GM04503 (cell line): Measurements from ENCODE around the gene CTSG.
"Not testable (repeated sequence)": the region's sequence is repeated elsewhere in the genome, so short reads cannot be mapped to it uniquely, and the experiment has no call there.

ENCODE experiments used
- DNase-seq: peaks from one replicate; pipeline ENCODE4 v3.0.0-alpha.2; 2012; ENCODE audit warnings: low read depth

CTSG gene, protein sequence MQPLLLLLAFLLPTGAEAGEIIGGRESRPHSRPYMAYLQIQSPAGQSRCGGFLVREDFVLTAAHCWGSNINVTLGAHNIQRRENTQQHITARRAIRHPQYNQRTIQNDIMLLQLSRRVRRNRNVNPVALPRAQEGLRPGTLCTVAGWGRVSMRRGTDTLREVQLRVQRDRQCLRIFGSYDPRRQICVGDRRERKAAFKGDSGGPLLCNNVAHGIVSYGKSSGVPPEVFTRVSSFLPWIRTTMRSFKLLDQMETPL

DNA sequence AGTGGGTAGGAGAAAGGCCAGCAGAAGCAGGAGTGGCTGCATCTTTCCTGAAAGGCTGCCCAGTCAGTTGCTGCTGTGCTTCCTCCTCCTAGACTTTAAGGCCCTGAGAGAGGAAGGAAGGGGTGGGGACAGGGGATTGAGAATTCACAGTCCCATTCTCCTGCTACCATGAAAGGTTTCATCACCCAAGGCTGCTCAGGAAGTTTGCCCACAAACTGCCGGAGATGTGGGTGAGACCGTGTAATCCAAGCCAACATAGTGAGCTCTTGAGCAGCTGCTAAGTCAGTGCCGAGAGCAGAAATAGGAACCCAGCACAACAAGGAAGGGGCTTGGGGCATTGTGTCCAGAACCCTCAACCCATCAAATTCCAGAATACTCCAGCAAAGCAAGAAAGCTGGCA lies at the start of gene CTSG:
TSS of gene CTSG (minus strand) at position 69 of the 400 bp plus-strand sequence. CDS start at position 42, 27 bp downstream.
- no peak for DNase-seq

DNA sequence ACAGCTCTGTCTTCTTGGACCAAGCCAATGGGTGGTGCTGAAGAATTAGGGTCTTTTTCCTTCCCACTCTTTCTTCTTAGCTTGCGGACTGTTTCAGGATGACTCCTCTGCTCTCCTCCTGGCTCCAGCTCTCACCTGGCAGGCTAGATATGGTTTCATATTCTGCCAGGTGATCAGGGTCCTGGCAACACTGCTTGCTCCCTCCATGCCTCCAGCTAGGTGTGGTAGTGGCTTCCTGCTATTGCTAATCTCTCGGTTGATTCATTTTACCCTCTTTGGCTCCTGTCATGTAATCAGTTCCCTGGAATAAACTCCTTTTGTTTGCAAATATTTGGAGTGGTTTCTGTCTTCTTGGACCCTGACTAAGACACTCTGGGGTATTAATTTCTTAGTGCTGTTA lies 37.7 kb upstream of the CTSG start:
- DNase-seq = no peak

DNA sequence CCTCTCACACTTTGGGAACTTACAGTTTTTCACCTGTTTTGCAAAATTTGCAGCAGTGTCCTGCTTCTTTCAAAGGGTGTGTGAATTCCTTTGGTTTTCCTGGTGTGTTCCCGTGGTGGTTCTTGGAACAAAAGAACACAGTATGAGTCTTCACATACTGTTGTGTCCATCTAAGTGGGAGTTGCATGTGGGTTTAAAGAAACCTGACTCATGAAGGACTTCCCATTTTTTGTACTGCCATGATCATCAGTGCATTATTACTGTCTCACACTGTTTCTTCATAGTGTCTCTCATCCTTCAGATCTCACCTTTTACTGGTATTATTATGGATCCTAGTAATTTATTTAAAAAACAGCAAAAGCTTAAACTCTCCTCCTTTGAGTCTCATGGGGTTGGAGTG lies 37.2 kb upstream of the CTSG start:
- DNase-seq = no peak

DNA sequence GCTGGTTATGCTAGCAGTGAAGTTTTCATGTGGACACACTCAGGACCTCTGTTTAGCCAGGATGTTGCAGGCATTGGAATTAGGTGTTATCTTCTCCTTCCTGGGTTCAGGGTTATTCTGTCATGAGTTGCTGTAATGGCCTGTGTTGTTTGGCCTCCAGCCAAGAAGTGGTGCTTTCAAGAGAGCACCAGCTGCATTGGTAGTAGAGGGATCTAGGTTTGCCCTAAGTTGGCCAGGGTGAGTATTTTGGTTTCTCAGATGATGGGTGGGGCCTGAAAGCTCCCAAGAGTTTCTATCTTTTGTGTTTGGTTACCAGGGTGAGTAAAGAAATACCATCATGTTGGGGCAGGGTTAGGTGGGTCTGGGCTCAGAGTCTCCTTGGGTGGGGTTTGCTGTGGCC lies 36.1 kb upstream of the CTSG start:
- no peak for DNase-seq

DNA sequence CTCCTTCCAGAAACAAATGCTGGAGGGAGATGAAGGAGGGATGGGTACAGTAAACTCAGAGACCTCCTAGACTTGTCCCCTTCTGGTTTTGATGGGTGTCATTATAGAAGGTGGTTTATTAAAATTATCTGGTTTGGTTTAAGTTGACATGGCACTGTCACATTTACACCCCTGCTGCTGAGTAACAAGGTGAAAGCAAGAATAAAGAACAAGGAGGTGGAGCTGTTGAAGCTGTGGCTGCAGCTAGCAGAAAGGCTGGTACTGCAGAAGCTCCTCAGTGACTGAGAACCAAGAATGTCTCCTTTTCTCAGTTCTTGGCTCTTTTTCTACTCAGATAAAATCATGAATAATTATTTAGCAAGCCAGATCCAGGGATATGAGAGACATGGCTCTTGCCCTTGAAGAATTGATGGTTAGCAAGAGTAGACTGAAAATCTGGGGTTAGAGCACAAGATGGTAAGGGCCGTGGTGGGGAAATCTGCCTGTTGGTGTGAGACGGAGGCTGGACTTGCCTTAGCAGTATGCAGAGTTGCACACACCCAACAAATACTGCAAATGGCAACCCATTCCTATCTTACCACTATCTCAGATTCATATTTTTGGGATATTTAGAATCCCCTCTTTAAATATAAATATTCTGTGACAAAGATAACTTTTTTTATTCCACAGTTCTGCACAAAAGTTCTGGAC lies 33.8 kb upstream of the CTSG start, which contains the start of gene GZMH:
TSS of gene GZMH (minus strand) at position 31 of the 690 bp plus-strand sequence. CDS start 72 bp downstream, outside the sequence.
- DNase-seq = no peak

DNA sequence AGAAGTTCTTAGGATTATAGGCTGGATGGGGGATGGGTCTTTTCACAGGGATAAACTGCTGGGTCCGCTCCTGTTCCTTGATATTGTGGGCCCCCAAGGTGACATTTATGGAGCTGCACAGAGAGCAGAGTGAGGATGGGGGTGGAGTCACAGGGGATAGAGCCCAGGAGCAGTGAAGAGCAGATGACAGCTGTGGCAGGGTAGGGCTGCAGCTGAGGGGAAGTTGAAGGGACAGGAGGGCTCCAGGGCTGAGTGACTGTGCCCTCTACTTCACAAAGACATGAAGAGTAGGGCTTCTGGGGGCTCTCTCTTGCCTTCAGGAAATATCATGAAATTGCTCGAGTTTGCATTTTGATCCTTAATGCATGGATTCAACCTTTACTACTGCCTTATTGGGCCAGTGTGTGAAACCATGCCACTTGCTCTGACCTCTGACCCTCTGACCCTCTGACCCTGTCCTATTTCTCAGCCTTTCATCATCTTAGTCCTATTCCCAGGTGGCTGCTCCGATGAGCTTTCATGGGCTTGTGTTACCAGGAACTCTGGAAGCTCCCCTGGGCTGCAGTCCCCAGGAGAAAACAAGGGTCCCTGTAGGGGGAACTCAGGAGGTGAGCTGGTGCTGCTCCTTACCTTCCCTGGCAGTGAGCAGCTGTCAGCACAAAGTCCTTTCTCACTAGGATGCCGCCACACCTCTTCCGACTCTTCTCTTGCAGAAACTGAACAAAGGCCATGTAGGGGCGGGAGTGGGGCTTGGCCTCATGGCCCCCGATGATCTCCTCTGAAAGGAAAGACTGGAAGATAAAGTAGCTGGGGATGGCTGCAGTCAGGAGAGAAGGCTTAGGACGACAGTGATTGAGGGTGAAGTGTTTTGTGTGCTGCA lies 31.8 kb upstream of the CTSG start:
- no peak for DNase-seq

DNA sequence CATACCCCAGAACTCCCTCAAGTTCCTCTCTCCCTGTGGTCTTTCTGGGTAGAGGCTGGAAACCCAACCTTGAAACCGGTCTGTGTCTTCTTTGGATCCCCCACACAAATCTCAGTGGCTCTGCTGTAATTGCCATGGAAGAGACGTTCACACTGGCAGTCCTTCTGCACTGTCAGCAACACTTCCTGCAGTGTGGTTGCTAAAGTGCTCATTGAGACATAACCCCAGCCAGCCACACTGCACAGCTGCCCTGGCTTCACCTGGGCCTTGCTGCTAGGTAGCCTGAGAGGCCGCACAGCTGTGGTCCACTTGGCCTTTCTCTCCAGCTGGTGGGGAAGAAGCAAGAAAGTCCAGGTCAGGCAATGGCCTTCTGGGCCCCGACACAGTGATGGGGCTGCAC lies 31.0 kb upstream of the CTSG start:
- no peak for DNase-seq

DNA sequence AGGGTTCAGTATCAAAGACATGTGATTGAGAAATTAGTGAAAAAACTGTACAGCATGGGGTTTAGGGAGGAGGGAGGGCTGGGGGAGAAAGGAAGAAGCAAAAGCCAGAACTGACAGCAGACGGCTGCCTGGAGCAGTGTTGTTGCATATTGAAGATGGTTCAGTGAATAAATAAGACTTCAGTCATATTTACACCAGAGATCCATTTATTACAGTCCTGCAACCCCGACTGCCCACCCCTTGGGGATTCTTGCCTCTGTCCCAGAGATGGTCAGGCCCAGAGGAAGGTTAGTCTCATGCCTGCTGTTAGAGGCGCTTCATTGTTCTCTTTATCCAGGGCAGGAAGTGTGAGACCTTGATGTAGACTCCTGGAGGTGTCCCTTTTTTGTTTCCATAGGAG lies 30.2 kb upstream of the CTSG start:
- DNase-seq = no peak

DNA sequence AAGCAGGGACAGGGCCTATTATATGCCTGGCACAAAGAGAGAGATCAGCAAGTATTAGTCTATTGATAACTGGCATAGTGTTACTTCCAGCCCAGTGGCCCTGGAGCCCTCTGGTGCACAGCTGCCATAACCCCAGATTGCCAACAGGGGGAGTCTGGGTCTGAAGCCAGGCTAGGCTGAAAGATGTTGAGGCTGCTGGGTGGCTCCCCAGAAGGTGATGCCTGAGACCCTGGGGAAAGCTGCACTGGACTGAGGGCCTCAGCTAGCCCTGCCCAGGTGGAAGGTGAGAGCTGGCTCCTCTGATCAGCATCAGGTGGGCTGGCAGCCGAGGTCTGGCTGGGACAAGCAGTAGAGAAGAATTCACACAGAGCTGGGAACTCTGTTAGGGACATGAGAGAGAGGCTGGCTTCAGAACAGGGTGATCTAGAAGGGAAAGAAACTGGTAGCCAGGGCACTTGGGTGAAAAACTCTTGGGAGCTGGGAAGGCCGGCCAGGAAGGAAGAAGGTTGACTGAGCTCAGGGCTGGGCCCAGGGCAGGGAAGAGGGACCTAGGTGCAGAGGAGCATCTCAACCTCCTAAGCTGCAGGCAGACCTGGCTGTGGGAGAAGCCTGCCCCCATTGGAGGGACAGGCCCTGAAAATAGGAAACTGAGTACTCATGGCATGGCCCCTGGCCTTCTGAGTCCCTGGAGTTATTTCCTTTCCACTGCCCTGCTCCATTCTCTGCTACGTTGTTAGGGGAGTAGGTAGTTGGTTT lies 29.6 kb upstream of the CTSG start:
- no peak for DNase-seq

DNA sequence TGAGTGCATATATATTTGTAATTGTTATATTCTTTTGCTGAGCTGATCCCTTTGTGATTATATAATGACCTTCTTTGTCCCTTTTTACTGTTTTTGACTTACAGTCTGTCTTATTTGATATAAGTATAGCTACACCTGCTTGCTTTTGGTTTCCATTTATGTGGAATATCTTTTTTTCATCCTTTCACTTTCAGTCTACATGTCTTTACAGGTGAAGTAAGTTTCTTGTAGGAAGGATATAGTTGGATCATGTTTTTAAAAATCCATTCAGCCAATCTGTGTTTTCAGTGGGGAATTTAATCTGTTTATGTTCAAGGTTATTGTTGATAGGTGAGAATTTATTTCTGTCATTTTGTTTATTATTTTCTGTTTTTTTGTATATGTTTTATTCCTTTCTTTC lies 21.4 kb upstream of the CTSG start:
- no peak for DNase-seq

DNA sequence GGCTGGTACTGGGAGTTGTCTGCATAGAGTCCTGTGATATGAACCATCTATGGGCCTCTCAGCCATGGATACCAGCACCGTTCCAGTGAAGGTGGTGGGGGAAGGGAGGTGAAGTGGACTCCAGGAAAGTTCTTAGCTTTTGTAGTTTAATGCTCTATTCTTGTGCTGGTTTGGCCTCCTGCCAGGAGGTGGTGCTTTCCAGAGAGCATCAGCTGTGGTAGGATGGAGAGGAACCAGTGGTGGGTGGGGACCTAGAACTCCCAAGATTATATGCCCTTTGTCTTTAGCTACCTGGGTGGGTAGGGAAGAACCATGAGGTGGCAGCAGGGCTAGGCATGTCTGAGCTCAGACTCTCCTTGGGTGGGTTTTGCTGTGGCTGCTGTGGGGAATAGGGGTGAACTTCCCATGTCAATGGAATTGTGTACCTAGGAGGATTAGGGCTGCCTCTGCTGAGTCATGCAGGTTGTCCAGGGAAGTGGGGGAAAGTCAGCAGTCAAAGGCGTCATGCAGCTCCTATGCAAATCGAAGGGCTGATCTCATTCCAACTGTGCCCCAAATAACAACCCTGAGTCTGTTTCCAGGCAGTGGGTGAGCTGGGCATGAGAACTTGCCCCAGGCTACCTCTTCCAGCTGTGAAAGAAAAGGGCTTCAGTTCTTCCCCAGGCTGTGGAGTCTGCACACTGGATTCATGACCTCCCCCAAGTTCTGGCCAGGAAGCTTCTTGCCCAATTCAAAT lies 19.2 kb upstream of the CTSG start:
- no peak for DNase-seq

DNA sequence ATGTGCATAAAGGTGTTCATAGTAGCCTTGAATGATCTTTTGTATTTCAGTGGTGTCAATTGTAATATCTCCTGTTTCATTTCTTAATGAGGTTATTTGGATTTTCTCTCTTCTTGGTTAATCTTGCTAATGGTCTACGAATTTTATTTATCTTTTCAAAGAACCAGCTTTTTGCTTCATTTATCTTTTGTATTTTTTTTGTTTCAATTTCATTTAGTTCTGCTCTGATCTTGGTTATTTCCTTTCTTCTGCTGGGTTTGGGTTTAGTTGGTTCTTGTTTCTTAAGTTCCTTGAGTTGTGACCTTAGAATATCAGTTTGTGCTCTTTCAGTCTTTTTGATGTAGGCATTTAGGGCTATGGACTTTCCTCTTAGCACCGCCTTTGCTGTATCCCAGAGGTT lies 15.0 kb upstream of the CTSG start:
- DNase-seq = not testable (repeated sequence)

DNA sequence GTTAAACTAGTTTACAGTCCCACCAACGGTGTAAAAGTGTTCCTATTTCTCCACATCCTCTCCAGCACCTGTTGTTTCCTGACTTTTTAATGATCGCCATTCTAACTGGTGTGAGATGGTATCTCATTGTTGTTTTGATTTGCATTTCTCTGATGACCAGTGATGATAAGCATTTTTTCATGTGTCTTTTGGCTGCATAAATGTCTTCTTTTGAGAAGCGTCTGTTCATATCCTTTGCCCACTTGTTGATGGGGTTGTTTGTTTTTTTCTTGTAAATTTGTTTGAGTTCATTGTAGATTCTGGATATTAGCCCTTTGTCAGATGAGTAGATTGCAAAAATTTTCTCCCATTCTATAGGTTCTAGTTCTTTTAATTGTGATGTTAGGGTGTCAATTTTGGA lies 8.4 kb upstream of the CTSG start:
- not testable (repeated sequence) for DNase-seq

DNA sequence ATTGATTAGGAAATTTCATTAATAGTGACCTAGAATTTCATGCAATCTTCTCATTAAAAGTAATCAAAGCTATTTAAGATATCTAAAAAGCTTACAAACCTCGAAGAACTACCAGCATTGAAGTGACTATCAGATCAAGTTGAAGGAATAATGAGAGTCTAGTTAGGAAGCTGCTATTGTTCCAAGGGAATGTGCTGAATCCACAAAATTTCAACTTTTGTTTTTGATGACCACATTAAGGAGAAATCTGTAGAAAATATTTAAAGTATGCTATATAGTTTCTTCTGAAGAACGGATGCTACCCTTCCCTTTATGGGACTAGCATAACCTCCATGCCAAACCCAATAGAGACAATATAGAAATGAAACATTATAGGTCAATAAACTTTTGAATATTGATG lies 2.5 kb upstream of the CTSG start:
- DNase-seq = no peak

DNA sequence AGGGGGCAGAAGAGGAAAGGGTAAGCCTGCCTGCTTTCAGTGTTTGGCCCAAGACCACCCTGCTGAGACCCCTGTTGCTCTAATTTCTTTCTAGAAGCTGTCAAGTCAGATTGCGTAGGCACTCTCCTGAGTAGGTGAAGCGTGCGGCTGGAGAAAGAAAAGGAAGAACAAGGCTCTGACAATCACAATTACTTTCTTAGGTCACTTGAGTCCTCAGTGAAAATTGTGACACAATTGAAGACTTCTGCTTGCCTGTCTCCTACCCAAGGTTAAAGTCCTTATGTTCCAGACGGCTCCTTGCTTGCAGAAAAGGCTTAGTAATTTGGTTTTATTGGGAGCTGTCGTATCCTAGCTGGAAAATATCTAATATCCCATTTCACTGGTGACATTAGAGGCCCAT lies 721 bp upstream of the CTSG start:
- no peak for DNase-seq

DNA sequence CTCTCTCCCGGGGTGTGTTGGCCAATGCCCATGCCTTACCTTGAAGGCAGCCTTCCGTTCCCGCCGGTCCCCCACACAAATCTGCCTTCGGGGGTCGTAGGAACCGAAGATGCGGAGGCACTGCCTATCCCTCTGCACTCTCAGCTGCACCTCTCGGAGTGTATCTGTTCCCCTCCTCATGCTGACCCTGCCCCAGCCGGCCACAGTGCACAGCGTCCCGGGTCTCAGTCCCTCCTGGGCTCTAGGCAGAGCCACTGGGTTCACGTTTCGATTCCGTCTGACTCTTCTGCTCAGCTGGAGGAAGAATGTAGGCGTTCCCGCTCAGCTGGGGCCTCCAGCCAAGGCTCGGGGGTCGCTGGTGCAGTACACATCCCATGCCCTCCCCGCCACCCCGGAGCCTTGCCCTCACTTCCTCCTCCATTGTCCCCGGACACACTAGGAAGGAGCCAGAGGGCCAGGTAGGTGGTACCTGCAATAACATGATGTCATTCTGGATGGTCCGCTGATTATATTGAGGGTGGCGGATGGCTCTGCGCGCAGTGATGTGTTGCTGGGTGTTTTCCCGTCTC lies 1.8 kb downstream of the CTSG start:
- no peak for DNase-seq

DNA sequence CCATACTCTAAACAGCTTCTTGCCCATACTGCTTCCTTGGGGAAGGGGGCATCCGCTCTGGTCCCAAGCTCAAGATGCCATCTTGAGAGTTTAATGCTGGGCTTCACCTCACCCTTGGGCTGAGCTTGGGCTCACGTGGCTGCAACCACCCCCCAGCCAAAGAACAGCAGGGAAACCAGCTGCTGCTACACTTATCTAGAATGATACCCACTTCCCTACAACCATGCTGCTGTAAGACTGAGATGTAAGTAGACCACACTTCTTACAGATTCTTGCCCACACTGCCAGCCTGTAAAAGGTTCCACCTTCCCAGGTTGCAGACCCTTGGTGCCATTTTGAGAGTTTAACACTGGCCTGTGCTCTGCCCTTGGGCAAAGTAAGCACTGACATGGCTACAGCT lies 9.7 kb downstream of the CTSG start:
- no peak for DNase-seq

DNA sequence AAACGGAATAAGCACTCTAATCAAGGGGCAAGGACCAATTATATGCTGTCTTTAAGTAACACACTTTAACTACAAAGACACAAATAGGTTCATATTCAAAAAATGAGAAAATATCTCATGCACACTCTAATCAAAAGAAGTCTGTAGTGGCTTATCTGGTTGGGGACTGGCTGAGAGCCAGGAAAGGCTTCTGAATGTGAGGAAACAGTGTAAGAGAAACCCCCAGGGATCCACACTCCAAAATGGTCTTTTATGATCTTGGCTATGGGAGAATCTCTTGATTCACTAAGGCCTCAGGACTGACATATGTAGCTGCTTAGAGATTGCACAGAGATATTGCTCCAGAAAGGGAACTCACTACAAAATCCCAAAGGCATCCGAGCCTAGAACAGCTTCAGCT lies 10.3 kb downstream of the CTSG start:
- no peak for DNase-seq

DNA sequence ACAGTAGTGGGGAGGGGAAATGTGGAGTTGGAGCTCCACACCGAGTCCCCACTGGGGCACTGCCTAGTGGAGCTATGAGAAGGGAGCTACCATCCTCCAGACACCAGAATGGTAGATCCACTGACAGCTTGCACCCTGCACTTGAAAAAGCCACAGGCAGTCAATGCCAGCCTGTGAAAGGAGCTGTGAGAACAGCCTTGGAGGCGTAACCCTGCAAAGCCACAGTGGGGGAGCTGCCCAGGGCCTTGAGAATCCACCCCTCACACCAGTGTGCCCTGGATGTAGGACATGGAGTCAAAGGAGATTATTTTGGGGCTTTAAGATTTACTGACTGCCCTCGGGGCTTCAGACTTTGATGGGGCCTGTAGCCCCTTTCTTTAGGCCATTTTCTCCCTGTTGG lies 12.5 kb downstream of the CTSG start:
- no peak for DNase-seq

DNA sequence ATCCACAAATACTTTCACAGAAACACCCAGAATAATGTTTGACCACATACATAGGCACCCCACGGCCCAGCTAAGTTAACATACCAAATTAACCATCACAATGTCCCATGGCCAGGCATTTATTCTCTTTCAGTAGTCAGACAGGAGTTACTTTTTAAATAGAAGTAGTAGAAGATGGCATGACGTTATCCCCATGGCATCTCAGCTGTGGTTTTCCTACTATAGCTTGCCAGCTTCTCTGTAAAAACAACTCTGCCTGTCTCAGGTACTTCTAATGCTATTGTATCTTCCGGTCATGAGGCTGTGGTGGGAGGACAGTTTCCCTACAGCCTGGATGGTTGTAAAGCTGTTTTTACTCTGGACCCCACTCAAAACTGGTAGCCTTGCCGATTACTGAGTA lies 19.3 kb downstream of the CTSG start:
- DNase-seq = peak; percentile 3

DNA sequence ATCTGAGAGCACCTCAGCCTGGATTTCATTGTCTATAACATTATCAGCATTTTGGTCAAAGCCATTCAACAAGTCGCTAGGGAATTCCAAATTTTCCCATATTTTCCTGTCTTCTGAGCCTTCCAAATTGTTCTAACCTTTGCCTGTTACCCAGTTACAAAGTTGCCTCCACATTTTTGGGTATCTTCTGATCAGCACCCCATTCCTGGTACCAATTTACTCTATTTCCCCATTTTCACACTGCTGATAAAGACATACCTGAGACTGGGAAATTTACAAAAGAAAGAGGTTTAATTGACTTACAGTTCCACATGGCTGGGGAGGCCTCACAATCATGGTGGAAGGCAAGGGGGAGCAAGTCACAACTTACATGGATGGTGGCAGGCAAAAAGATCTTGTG lies 27.0 kb downstream of the CTSG start:
- DNase-seq = not testable (repeated sequence)
